ENCODE measurements around the gene UNC13C.
"Not testable (repeated sequence)": the region's sequence is repeated elsewhere in the genome, so short reads cannot be mapped to it uniquely, and the experiment has no call there.

The UNC13C gene

DNA sequence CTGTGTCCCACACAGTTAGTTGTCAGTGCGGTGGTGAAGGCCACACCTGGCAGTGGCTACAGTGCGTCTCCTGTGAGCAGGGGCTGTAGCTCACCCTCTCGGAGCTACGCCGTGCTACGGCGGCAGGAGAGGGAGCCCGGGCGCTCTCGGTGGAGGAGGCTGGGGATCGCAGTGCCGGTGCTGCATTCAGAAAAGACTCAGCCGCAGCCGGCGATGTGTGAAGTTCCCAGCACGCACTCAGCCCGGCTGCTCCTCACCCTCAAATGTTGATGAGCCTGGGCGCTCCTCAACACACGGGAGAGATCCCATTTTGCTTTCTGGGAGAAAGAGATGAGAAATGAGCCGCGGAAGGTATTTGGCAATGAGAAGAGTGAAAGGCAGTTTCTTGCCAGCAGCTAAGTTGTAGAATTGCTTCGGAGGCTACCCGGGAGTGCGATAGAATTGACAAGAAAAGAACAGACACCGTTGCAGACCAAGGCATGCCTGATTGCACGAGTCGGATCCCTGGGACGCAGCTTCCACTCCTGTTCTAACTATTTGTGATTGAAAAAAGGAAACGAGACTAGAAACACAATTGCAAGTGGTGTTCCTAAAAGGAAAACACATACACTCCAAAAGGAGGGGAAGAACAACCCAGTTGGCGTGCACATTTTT, at the start of gene UNC13C:
Gene UNC13C (plus strand): TSS at position 189 of the 654 bp plus-strand sequence. CDS start 34,463 bp downstream, outside the sequence.
- no peak within 1 kb of the TSS for H3K27ac ChIP-seq (ENCODE audit: low read length)
- no peaks in the 10 kb centered on the region for H3K9me3 ChIP-seq (ENCODE audit: insufficient read depth, low read depth, low read length)
- H3K9ac ChIP-seq (ENCODE audit: low read depth, low read length): 0 out of 2 replicates have a peak within 1 kb of the TSS, but pooled peaks have one; percentile 30
- H3K27me3 ChIP-seq (ENCODE audit: insufficient read depth, low read length): peaks cover 28% of the 10 kb centered on the region
- no peaks in the 10 kb centered on the region for H3K36me3 ChIP-seq (ENCODE audit: insufficient read depth, low read depth, low read length)
- H3K4me1 ChIP-seq (ENCODE audit: insufficient read depth, low read length): peaks cover 4% of the 10 kb centered on the region; the same call in 1 of the 2 replicates
- peak within 1 kb of the TSS; percentile 68 for H3K4me3 ChIP-seq (ENCODE audit: low read length)

DNA sequence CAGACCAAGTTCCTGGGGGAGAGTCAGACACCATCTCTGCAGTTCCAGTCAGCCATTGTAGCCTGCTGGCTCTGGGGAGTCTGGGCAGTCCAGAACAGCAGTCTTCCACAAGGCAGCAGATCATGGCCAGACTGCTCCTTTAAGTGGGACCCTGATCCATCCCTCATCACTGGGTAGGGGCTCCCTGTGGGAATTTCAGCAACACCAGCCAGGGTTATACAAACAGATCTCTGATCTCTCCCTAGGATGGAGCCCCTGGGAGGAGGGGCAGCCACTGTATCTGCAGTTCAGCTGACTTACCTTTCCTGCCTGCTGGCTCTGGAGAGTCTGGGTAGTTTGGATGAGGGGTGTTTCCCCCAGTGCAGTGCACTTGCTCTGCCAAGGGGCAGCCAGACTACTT, 42.1 kb upstream of the UNC13C start:
- no peak overlapping the region for H3K4me3 ChIP-seq (ENCODE audit: low read length)
- no peaks in the 10 kb centered on the region for H3K36me3 ChIP-seq (ENCODE audit: insufficient read depth, low read depth, low read length)
- H3K27ac ChIP-seq (ENCODE audit: low read length): no peak overlapping the region
- 0 out of 2 replicates have a peak, but pooled peaks cover 5% of the 10 kb centered on the region for H3K4me1 ChIP-seq (ENCODE audit: insufficient read depth, low read length)
- H3K9me3 ChIP-seq (ENCODE audit: insufficient read depth, low read depth, low read length): peaks cover 10% of the 10 kb centered on the region
- H3K27me3 ChIP-seq (ENCODE audit: insufficient read depth, low read length): no peaks in the 10 kb centered on the region
- no peak overlapping the region for H3K9ac ChIP-seq (ENCODE audit: low read depth, low read length)

DNA sequence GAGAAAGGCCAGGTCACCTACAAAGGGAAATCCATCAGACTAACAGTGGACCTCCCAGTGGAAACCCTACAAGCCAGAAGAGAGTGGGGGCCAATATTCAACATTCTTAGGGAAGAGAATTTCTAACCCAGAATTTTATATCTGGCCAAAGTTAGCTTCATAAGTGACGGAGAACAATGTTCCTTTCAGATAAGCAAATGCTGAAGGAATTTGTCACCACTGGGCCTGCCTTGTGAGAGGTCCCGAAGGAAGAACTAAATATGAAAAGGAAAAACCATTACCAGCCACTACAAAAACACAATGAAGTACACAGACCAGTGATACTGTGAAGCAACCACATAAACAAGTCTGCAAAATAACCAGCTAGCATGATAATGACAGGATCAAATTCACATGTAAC, 40.6 kb upstream of the UNC13C start:
- not testable (repeated sequence) for H3K27ac ChIP-seq (ENCODE audit: low read length); H3K36me3 ChIP-seq (ENCODE audit: insufficient read depth, low read depth, low read length); H3K9ac ChIP-seq (ENCODE audit: low read depth, low read length); H3K27me3 ChIP-seq (ENCODE audit: insufficient read depth, low read length); H3K4me1 ChIP-seq (ENCODE audit: insufficient read depth, low read length); H3K4me3 ChIP-seq (ENCODE audit: low read length)
- peaks cover 10% of the 10 kb centered on the region for H3K9me3 ChIP-seq (ENCODE audit: insufficient read depth, low read depth, low read length)

DNA sequence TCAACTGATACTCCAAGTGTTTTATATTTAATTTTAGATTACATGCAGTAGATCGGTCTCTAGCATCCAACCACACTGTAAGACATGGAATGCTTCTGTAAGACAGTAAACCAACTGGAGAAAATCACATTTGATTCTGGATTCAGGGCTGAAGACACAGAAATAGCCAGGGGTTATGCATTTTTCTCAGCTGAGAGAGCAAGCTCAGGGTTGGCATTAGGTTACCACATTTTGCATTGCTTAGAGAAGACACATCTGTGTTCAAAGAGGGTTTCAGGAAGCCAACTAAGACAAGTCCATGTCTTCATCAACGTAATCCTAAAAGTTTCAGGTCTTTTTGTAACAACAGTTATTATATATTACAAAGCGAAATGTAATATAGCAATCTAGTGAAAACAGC, 27.7 kb upstream of the UNC13C start:
- H3K36me3 ChIP-seq (ENCODE audit: insufficient read depth, low read depth, low read length): no peaks in the 10 kb centered on the region
- no peak overlapping the region for H3K9ac ChIP-seq (ENCODE audit: low read depth, low read length)
- H3K4me1 ChIP-seq (ENCODE audit: insufficient read depth, low read length): 0 out of 2 replicates have a peak, but pooled peaks cover 6% of the 10 kb centered on the region
- H3K4me3 ChIP-seq (ENCODE audit: low read length): no peak overlapping the region
- no peak overlapping the region for H3K27ac ChIP-seq (ENCODE audit: low read length)
- no peaks in the 10 kb centered on the region for H3K27me3 ChIP-seq (ENCODE audit: insufficient read depth, low read length)
- H3K9me3 ChIP-seq (ENCODE audit: insufficient read depth, low read depth, low read length): 0 out of 2 replicates have a peak, but pooled peaks cover 4% of the 10 kb centered on the region

DNA sequence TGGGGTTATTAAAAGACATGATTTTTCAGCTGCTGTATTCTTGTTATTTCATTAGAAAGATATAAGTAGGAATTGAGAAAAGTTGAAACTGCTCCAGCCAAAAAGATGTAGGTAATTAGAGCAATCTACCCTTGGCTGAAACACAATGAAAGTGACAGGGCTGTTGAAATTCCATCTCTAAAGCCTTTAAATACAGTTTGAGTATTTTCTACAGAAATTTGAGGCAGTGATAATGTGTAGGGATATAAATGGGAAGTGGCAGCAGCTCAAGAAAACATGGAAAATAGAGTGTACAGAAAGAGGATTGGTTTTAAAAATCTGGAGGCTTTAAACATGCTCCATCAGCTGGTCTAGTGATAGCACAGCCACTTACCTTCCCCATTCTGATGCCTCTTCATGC, 22.8 kb upstream of the UNC13C start:
- Histone ChIP-seq H3K4me1 (ENCODE audit: insufficient read depth, low read length) (0 out of 2 replicates have a peak, but pooled peaks cover 6% of the 10 kb centered on the region), H3K9ac (ENCODE audit: low read depth, low read length) (no peak overlapping the region), H3K4me3 (ENCODE audit: low read length) (no peak overlapping the region), H3K36me3 (ENCODE audit: insufficient read depth, low read depth, low read length) (no peaks in the 10 kb centered on the region), H3K9me3 (ENCODE audit: insufficient read depth, low read depth, low read length) (no peaks in the 10 kb centered on the region), H3K27me3 (ENCODE audit: insufficient read depth, low read length) (no peaks in the 10 kb centered on the region), H3K27ac (ENCODE audit: low read length) (no peak overlapping the region)

DNA sequence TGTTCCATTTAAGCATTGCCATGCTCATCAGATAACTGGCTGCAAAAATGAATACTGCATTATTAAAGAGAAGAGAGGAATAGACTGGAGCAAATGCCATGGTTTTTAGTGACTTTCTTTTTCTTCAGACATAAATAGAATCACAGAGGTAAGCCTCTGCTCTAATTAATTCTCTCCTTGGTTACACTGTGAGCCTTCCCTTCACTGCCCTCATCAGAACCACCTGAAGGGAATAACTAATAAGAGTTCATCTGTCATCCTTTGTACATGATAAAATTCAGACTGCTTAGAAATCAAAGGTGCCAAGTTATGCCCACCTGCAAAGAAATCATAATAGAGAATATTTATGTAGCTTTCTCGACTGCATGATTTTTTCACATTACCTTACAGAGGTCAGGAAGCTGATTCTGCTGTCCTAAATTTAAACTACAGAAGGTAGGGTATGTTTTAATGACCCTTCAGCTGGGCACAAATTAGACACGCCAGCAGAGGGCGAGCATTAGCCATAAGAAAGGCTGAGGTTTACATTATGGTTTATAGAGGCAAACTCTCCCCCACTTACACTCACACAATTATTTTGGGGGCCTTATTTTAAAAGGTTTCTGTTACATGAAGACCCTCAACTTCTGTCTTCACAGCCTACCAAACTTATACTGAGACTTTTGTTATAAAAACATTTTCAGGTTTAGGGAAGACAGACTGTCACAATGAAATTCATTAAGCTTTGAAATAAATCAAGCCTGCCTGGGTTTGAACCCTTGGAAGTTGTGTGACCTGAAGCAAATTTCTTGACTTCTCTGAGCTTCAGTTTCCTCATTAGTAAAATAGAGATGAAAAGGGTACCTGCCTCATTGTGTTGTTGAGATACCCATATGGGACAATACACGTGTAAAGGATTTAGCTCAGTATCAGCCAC, 15.3 kb upstream of the UNC13C start:
- no peaks in the 10 kb centered on the region for H3K36me3 ChIP-seq (ENCODE audit: insufficient read depth, low read depth, low read length)
- H3K4me1 ChIP-seq (ENCODE audit: insufficient read depth, low read length): no peaks in the 10 kb centered on the region
- H3K4me3 ChIP-seq (ENCODE audit: low read length): no peak overlapping the region
- no peaks in the 10 kb centered on the region for H3K9me3 ChIP-seq (ENCODE audit: insufficient read depth, low read depth, low read length)
- H3K27ac ChIP-seq (ENCODE audit: low read length): no peak overlapping the region
- H3K9ac ChIP-seq (ENCODE audit: low read depth, low read length): no peak overlapping the region
- H3K27me3 ChIP-seq (ENCODE audit: insufficient read depth, low read length): no peaks in the 10 kb centered on the region

DNA sequence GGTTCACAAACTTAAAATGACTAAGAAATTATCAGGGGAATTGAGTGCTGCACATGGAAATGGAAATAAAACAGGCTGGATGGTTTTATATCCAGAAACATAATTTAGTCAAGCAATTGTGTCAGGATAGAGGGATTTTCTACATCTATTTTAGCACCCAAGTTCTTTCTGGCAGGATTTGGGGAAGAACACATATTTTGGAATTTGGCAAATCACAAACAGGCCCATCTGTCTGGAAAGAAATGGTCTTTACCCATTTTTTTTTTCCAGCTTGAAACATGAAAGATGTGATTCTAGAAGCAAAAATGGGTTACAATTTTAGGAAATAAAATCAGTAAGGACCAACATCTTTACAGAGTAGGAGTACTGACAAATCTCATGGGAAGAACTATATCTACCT, 14.4 kb upstream of the UNC13C start:
- H3K36me3 ChIP-seq (ENCODE audit: insufficient read depth, low read depth, low read length): no peaks in the 10 kb centered on the region
- no peak overlapping the region for H3K27ac ChIP-seq (ENCODE audit: low read length)
- H3K9me3 ChIP-seq (ENCODE audit: insufficient read depth, low read depth, low read length): no peaks in the 10 kb centered on the region
- no peak overlapping the region for H3K9ac ChIP-seq (ENCODE audit: low read depth, low read length)
- H3K27me3 ChIP-seq (ENCODE audit: insufficient read depth, low read length): no peaks in the 10 kb centered on the region
- H3K4me3 ChIP-seq (ENCODE audit: low read length): no peak overlapping the region
- no peaks in the 10 kb centered on the region for H3K4me1 ChIP-seq (ENCODE audit: insufficient read depth, low read length)

DNA sequence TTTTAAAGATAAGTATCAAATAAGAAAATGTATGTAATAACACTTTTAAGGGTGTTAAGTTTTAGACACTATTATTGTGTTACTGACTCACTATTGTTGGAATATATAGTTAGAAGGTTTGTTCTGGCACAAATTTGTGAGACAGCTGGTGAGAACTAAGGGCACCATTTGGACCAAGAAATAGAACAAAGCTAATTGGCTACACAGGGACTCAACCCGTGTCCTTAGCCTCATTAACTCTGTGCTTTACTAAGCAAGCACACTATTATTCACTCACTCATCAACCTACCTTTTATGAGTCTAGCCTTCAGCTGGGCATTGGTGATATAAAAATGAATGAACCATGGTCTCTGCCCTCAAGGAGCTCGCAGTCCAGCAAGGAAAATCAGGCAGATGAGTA, 4.1 kb upstream of the UNC13C start:
- Histone ChIP-seq H3K27me3 (ENCODE audit: insufficient read depth, low read length) (peaks cover 23% of the 10 kb centered on the region), H3K27ac (ENCODE audit: low read length) (no peak overlapping the region), H3K9ac (ENCODE audit: low read depth, low read length) (no peak overlapping the region), H3K4me3 (ENCODE audit: low read length) (no peak overlapping the region), H3K36me3 (ENCODE audit: insufficient read depth, low read depth, low read length) (no peaks in the 10 kb centered on the region), H3K9me3 (ENCODE audit: insufficient read depth, low read depth, low read length) (no peaks in the 10 kb centered on the region), H3K4me1 (ENCODE audit: insufficient read depth, low read length) (peaks cover 3% of the 10 kb centered on the region; the same call in 1 of the 2 replicates)

DNA sequence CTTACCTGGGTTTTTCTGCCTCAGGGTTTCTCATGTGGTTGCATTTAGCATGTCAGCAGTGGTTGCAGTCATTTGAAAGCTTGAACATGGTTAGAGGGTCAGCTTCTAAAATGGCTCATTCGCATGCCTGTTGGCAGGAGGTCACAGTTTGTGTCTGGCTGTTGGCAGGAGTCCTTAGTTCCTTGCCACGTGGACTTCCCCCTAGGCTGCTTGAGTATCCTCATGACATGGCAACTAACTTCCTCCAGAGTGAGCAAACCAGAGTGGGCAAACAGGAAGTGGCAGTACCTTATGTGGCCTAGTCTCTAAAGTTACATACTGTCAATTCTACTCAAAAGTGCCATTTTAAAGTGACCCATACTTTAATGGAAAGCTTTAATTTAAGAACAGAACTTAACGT, 3.4 kb upstream of the UNC13C start:
- Histone ChIP-seq H3K4me1 (ENCODE audit: insufficient read depth, low read length) (peaks cover 4% of the 10 kb centered on the region; the same call in 1 of the 2 replicates), H3K27ac (ENCODE audit: low read length) (no peak overlapping the region)

DNA sequence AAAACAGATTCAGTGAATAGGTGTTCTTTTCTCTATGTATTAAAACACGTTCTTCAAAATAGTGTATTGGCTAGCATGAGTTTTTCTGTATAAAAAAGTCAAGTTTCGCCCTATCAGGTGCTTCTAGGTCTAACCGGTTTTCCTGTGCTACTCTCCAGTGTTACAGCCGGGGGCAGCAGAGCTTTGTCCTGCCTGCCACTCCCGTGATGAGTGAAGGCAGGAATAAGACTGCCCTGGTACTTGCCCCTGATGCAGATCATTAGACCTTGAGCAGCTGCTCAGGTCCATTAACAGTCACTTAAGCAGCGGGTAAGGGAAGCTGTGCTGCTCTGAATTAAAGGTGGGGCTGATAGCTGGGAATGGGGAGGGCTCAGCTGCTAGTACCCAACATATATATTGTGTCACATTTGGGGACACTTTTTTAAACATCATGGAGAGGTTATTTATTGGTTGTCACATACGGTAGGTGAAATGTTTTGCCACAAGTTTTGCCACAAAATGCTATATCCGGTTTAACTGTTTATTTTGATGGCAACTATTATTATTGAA, 1.3 kb upstream of the UNC13C start:
- Histone ChIP-seq H3K27ac (ENCODE audit: low read length) (no peak overlapping the region), H3K36me3 (ENCODE audit: insufficient read depth, low read depth, low read length) (no peaks in the 10 kb centered on the region), H3K27me3 (ENCODE audit: insufficient read depth, low read length) (peaks cover 28% of the 10 kb centered on the region), H3K4me3 (ENCODE audit: low read length) (no peak overlapping the region), H3K9ac (ENCODE audit: low read depth, low read length) (no peak overlapping the region), H3K4me1 (ENCODE audit: insufficient read depth, low read length) (peaks cover 4% of the 10 kb centered on the region; the same call in 1 of the 2 replicates), H3K9me3 (ENCODE audit: insufficient read depth, low read depth, low read length) (no peaks in the 10 kb centered on the region)

More for the DNA sequence above, 3.4 kb upstream of the UNC13C start:
- H3K9me3 ChIP-seq (ENCODE audit: insufficient read depth, low read depth, low read length): no peaks in the 10 kb centered on the region
- peaks cover 28% of the 10 kb centered on the region for H3K27me3 ChIP-seq (ENCODE audit: insufficient read depth, low read length)
- no peaks in the 10 kb centered on the region for H3K36me3 ChIP-seq (ENCODE audit: insufficient read depth, low read depth, low read length)
- H3K9ac ChIP-seq (ENCODE audit: low read depth, low read length): no peak overlapping the region
- H3K4me3 ChIP-seq (ENCODE audit: low read length): no peak overlapping the region

DNA sequence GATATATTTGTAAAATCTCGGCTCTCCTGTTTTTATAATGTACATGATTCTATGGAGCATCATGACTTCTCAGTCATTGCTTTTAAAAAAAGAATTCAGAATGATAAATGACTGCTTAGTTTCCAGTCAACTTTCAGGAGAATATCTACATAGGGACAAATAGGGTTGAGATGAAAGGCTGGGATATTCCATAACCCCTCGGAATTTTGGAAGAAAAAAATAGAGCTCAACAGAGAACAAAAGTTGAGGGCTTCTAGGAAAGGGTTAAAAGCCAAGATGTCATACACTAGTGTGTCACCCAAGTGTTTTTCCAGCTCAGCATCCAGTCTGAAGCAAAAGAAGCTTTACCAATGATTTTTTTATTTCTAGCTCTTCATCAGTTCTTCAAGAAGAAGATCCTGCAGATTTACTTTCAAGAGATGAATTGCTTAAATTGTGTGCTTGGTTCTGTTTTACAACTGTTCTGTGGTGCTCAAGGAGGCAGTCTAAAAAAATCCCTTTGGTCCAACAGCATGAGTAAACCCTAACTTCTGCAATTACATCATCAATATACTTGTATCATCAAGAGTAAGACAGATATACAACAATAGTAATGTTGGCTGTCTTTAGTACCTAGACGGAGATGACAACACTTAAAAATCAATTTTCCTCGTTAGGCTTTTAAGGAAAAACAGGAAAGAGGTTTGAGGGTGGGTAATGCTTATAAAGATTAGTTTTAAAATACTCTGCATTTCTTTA, 979 bp downstream of the UNC13C start:
- no peak overlapping the region for H3K27ac ChIP-seq (ENCODE audit: low read length)
- H3K4me1 ChIP-seq (ENCODE audit: insufficient read depth, low read length): peaks cover 4% of the 10 kb centered on the region; the same call in 1 of the 2 replicates
- H3K27me3 ChIP-seq (ENCODE audit: insufficient read depth, low read length): peaks cover 28% of the 10 kb centered on the region
- peak overlapping the region; percentile 68 for H3K4me3 ChIP-seq (ENCODE audit: low read length)
- no peaks in the 10 kb centered on the region for H3K9me3 ChIP-seq (ENCODE audit: insufficient read depth, low read depth, low read length)
- no peaks in the 10 kb centered on the region for H3K36me3 ChIP-seq (ENCODE audit: insufficient read depth, low read depth, low read length)
- H3K9ac ChIP-seq (ENCODE audit: low read depth, low read length): 0 out of 2 replicates have a peak overlapping the region, but pooled peaks have one; percentile 30

Data from iPS-20b (cell line).